GDM1 (cell line): ENCODE measurements around the gene SSR2.
A peak's percentile ranks its signal among the peaks of the same experiment; 100 is the strongest.
"Not testable (repeated sequence)": the region's sequence is repeated elsewhere in the genome, so short reads cannot be mapped to it uniquely, and the experiment has no call there.

Experiments used
- DNase-seq: peaks from one replicate; lab custom pipeline; 2025; lab: John Stamatoyannopoulos, UW

SSR2 gene

GRCh38 chr1:155993595-155993994, 27.2 kb downstream of the SSR2 start:
- no peak for DNase-seq

- peak; percentile 18 for DNase-seq
Measured at GRCh38 chr1:155990005-155990739, 30.6 kb downstream of the SSR2 start.

GRCh38 chr1:155989242-155990004, 31.3 kb downstream of the SSR2 start:
- peak; percentile 72 for DNase-seq

- DNase-seq, result not testable (repeated sequence)
Measured at GRCh38 chr1:155984903-155985645, 35.7 kb downstream of the SSR2 start.

- no peak for DNase-seq
Measured at GRCh38 chr1:155984341-155984740, 36.4 kb downstream of the SSR2 start.

GRCh38 chr1:155983191-155984024, 37.3 kb downstream of the SSR2 start:
- no peak for DNase-seq

- DNase-seq, result no peak
Measured at GRCh38 chr1:155982106-155982505, 38.6 kb downstream of the SSR2 start.

- DNase-seq, result peak; percentile 17
Measured at GRCh38 chr1:155981266-155982088, 39.3 kb downstream of the SSR2 start.

GRCh38 chr1:155979597-155980343, 41.0 kb downstream of the SSR2 start:
- no peak for DNase-seq

GRCh38 chr1:155978973-155979429, 41.8 kb downstream of the SSR2 start:
- DNase-seq, result no peak

GRCh38 chr1:155978325-155978972, 42.3 kb downstream of the SSR2 start, which contains the start of gene ARHGEF2:
Gene ARHGEF2 (minus strand): TSS chr1:155978547. CDS start chr1:155978427, 120 bp downstream.
- peak; percentile 90 for DNase-seq

GRCh38 chr1:155977690-155978324, 42.9 kb downstream of the SSR2 start:
- no peak for DNase-seq

GRCh38 chr1:155976913-155977689, 43.6 kb downstream of the SSR2 start:
- DNase-seq, result no peak

- DNase-seq, result peak; percentile 91
Measured at GRCh38 chr1:155976062-155976912, 44.5 kb downstream of the SSR2 start.

- DNase-seq, result no peak
Measured at GRCh38 chr1:155975375-155976061, 45.2 kb downstream of the SSR2 start.
